ENCODE results near the gene RPL10A.
"Not testable (repeated sequence)": the region's sequence is repeated elsewhere in the genome, so short reads cannot be mapped to it uniquely, and the experiment has no call there.

Gene RPL10A

DNA sequence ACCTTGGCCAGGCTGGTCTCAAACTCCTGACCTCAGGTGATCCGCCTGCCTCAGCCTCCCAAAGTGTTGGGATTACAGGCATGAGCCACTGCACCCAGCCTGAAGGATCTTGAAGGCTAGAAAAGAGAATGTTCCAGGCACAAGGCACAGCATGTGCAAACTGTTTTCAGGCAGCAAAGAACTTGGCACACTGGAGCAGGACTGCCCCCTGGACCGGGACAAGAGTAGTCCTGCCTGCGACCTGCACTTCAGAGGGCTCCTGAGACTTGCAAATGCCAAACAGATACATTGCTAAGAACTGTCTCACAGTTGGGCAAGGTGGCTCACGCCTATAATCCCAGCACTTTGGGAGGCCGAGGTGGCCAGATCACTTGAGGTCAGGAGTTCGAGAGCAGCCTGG is 47.7 kb downstream of the RPL10A start:
- not testable (repeated sequence) for DNase-seq

DNA sequence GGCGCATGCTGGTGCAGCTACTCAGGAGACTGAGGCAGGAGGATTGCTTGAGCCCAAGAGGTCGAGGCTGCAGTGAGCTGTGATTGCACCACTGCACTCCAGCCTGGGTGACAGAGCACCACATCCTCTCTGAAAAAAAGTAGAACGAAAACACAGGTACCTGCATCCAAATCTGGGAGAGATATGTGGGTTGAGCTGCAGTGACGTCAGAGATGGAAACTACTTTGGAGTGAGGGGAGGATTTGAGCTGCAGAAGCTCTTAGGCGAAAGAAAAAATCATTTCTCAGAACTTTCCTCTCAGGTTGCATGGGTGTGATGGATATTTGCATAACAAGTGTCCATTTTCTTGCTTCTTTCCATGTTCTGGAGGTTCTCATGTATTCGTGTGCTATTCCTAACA is 48.5 kb downstream of the RPL10A start:
- no peak for DNase-seq

DNA sequence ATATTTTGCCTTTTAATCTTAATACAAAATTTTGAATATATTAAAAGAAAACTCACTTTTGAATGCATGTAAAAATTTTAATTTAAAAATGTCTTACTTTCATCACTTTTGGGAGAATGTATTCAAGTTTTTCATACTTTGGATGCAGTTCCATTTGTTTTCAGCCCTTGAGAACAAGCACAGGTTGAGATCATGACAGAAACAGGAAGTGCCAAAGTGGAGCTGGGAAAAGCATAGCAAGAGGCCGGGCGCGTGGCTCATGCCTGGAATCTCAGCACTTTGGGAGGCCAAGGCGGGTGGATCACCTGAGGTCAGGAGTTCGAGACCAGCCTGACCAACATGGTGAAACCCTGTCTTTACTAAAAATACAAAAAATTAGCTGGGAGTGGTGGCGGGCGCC is 49.8 kb downstream of the RPL10A start:
- DNase-seq: not testable (repeated sequence)

DNA sequence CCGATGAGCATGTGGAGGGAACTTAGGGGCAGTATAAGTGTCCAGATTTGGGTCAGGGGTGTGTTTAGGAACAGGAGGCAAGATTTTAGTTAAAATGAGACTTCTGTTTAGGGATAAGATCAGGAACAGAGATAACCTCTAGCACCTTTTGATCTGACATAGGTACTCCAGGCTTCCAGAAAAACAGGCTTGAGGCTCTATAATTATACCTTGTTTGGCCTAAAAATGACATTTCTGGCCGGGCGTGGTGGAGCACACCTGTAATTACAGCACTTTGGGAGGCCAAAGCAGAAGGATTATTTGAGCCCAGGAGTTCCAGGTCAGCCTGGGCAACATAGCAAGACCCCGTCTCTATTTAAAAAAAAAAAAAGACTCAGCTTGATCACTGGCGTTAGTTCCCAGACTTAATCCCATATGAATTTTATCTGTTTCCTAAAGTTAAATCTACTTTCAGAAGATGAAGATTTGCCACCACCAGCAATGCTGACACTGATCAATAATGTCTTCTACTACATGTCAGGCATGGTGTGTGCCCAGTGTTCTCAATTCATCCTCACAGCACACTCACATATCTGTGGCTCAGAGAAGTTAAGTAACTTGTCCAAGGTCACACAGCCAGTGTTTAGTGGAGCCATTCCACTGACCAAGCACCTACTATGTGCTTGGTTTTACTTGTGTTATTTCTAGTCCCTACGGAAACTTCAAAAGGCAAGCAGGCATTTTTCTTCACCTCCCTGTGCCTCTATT is 50.5 kb downstream of the RPL10A start:
- DNase-seq: no peak

DNA sequence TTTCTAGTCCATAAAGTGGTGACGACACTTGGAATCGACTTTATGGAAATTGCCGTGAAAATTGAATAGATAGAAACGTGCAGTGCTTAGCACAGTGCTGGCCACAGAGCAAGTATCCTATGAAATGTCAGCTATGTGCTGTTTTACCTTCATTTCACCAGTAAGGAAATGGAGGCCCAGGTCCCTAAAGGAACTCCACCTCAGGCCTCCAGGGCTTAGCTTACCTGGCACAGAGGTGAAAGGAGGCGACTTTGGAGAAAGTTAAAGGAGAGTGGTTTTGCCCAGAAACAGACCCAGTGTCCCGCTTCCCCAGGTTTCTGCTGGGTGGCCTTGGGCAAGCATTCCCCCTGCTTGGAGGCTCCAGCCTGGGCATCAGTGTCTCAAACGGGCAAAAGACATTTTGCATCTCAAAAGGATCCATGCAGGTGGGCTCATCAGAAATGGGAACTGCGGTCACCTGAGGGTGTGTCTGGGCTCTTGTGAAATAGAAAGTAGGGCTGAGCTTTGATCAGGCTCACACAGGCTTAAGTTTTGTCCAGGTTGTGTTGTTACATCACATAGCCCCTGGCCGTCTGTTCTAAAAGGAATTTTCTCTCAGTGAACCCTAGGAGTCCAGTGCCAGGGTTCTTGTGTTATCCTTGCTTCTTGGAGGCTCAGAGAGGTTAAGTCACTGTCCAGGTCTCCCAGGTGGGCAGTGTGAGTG is 51.3 kb downstream of the RPL10A start:
- DNase-seq: no peak

Data from stimulated activated CD4-positive, alpha-beta T cell treated with anti-CD3 and anti-CD28 coated beads, Interleukin-2, amount 100 ng/mL, for 48 hours (primary cell).